ENCODE measurements around the gene EHD2.

GRCh38 chr19:47756953-47757608 is 43.9 kb downstream of the EHD2 start:
- TF ChIP-seq CTCF (conservative IDR thresholded peaks at IDR 0.05; ENCODE audit: low read depth, low read length) (no peak), EZH2 (IDR thresholded peaks at IDR 0.05; ENCODE audit: low read length, unreplicated experiment) (no peak)
